HG02642 (cell line): ENCODE data around the gene EPN1.
"Not testable (repeated sequence)": the region's sequence is repeated elsewhere in the genome, so short reads cannot be mapped to it uniquely, and the experiment has no call there.

Experiments
- ATAC-seq: cut with Tn5 transposase; IDR thresholded peaks from one replicate; pipeline ENCODE4 v1.9.1; 2021; ENCODE audit warnings: mild to moderate bottlenecking; ENCODE audit not compliant: unreplicated experiment, poor library complexity

Gene EPN1

GRCh38 chr19:55712804-55713631, 38.0 kb downstream of the EPN1 start:
- no peak for ATAC-seq

- no peak for ATAC-seq
Observed at GRCh38 chr19:55716531-55716930, 41.5 kb downstream of the EPN1 start.

GRCh38 chr19:55717251-55717650, 42.2 kb downstream of the EPN1 start:
- no peak for ATAC-seq

GRCh38 chr19:55717879-55718711, 43.1 kb downstream of the EPN1 start:
- not testable (repeated sequence) for ATAC-seq

GRCh38 chr19:55720214-55720746, 45.3 kb downstream of the EPN1 start:
- ATAC-seq: no peak

- no peak for ATAC-seq
Observed at GRCh38 chr19:55720801-55721200, 45.8 kb downstream of the EPN1 start.

- no peak for ATAC-seq
Observed at GRCh38 chr19:55723491-55723890, 48.5 kb downstream of the EPN1 start.

- not testable (repeated sequence) for ATAC-seq
Observed at GRCh38 chr19:55730378-55730777, 55.4 kb downstream of the EPN1 start.

- no peak for ATAC-seq
Observed at GRCh38 chr19:55738302-55738701, 63.3 kb downstream of the EPN1 start, which contains the start of gene NLRP9. Gene NLRP9 (minus strand): TSS chr19:55738402. CDS start chr19:55738374, 28 bp downstream.

- no peak for ATAC-seq
Observed at GRCh38 chr19:55750715-55751114, 75.7 kb downstream of the EPN1 start.

GRCh38 chr19:55753401-55753800, 78.4 kb downstream of the EPN1 start:
- ATAC-seq: no peak

- not testable (repeated sequence) for ATAC-seq
Observed at GRCh38 chr19:55756808-55757207, 81.8 kb downstream of the EPN1 start.

GRCh38 chr19:55758797-55759196, 83.8 kb downstream of the EPN1 start, which contains the start of gene RFPL4A:
Gene RFPL4A (plus strand): TSS chr19:55759097. CDS start chr19:55761801, 2,704 bp downstream.
- ATAC-seq: not testable (repeated sequence)
